ENCODE measurements around the gene SEMA3G. TPM values are rescaled to one million over a fixed set of nuclear protein-coding genes. Genes with fewer than 3 reads are reported as not detected.

The SEMA3G gene
- total and polyA plus RNA-seq, 7 experiments from 2014 or later, result 0.10 to 0.24 TPM; not detected in 5

- peaks cover 0 to 15% (median 5%) of the 10 kb centered on the region in 5 donors for H3K36me3 Mint-ChIP-seq
- DNase-seq, result no peak
- H3K27ac ChIP-seq (ENCODE audit: low read depth, low read length), result no peak overlapping the region
- no peak overlapping the region for H3K4me3 Mint-ChIP-seq
- H3K27me3 ChIP-seq (ENCODE audit: control insufficient read depth in 2 of 2, insufficient read depth in 2 of 2, low read length in 2 of 2), result no peaks in the 10 kb centered on the region
- no peak for ATAC-seq
- POLR2A ChIA-PET, result no interaction called here
- H3K4me1 Mint-ChIP-seq, result peaks cover 0 to 4% (median 2%) of the 10 kb centered on the region in 7 donors
- CTCF ChIA-PET, result interaction anchor here (0.5 to 1.8 kb wide), 2 partner anchors 10 to 28 kb away, joined by 3 to 4 read pairs; no protein-coding TSS in a partner anchor
- intact Hi-C loops (cut with micrococcal nuclease), result no loop called here
- no peaks in the 10 kb centered on the region for H3K9me3 ChIP-seq (ENCODE audit: control insufficient read depth in 2 of 3, low read length in 3 of 3)
- H3K4me1 ChIP-seq (ENCODE audit: control insufficient read depth in 2 of 2, insufficient read depth in 2 of 2, low read length in 2 of 2), result no peaks in the 10 kb centered on the region
- H3K4me3 ChIP-seq (ENCODE audit: low read length), result no peak overlapping the region
- peaks cover 0 to 13% (median 0%) of the 10 kb centered on the region in 5 donors for H3K27me3 Mint-ChIP-seq
- H3K36me3 ChIP-seq (ENCODE audit: control insufficient read depth in 2 of 3, insufficient read depth in 3 of 3, low read length in 3 of 3), result peaks cover 0 to 6% (median 0%) of the 10 kb centered on the region in 3 experiments
- H3K27ac Mint-ChIP-seq, result peak overlapping the region in 3 of 9 donors; percentile 28 to 65 (median 48)
- peaks cover 0 to 1% (median 0%) of the 10 kb centered on the region in 11 donors for H3K9me3 Mint-ChIP-seq
These were observed 22.2 kb downstream of the SEMA3G start for GRCh38 chr3:52422669-52423068.

- ATAC-seq, result no peak
- H3K27me3 ChIP-seq (ENCODE audit: control insufficient read depth in 2 of 2, insufficient read depth in 2 of 2, low read length in 2 of 2), result no peaks in the 10 kb centered on the region
- CTCF ChIA-PET, result no interaction called here
- Mint-ChIP-seq H3K36me3 (peaks cover 0 to 18% (median 7%) of the 10 kb centered on the region in 5 donors), H3K4me1 (peaks cover 2 to 12% (median 7%) of the 10 kb centered on the region in 7 donors), H3K9me3 (peaks cover 0 to 1% (median 0%) of the 10 kb centered on the region in 11 donors), H3K27me3 (peaks cover 0 to 6% (median 0%) of the 10 kb centered on the region in 5 donors), H3K27ac (peak overlapping the region in 1 of 9 donors; percentile 40), H3K4me3 (no peak overlapping the region)
- no peak overlapping the region for H3K4me3 ChIP-seq (ENCODE audit: low read length)
- POLR2A ChIA-PET, result no interaction called here
- peaks cover 0 to 6% (median 0%) of the 10 kb centered on the region in 3 experiments for H3K36me3 ChIP-seq (ENCODE audit: control insufficient read depth in 2 of 3, insufficient read depth in 3 of 3, low read length in 3 of 3)
- intact Hi-C loops (cut with micrococcal nuclease), result no loop called here
- H3K9me3 ChIP-seq (ENCODE audit: control insufficient read depth in 2 of 3, low read length in 3 of 3), result no peaks in the 10 kb centered on the region
- no peaks in the 10 kb centered on the region for H3K4me1 ChIP-seq (ENCODE audit: control insufficient read depth in 2 of 2, insufficient read depth in 2 of 2, low read length in 2 of 2)
- H3K27ac ChIP-seq (ENCODE audit: low read depth, low read length), result no peak overlapping the region
- no peak for DNase-seq
These were observed 24.5 kb downstream of the SEMA3G start for GRCh38 chr3:52420388-52420787.

GRCh38 chr3:52415800-52416199, 29.1 kb downstream of the SEMA3G start:
- peaks cover 0 to 6% (median 0%) of the 10 kb centered on the region in 3 experiments for H3K36me3 ChIP-seq (ENCODE audit: control insufficient read depth in 2 of 3, insufficient read depth in 3 of 3, low read length in 3 of 3)
- no peak overlapping the region for H3K4me3 Mint-ChIP-seq
- intact Hi-C loops (cut with micrococcal nuclease), result no loop called here
- H3K27me3 ChIP-seq (ENCODE audit: control insufficient read depth in 2 of 2, insufficient read depth in 2 of 2, low read length in 2 of 2), result no peaks in the 10 kb centered on the region
- H3K27me3 Mint-ChIP-seq, result no peaks in the 10 kb centered on the region
- ChIA-PET POLR2A (no interaction called here), CTCF (no interaction called here)
- H3K9me3 ChIP-seq (ENCODE audit: control insufficient read depth in 2 of 3, low read length in 3 of 3), result no peaks in the 10 kb centered on the region
- ATAC-seq (no peak), DNase-seq (no peak)
- H3K9me3 Mint-ChIP-seq, result peaks cover 0 to 1% (median 0%) of the 10 kb centered on the region in 11 donors
- H3K4me3 ChIP-seq (ENCODE audit: low read length), result no peak overlapping the region
- peaks cover 0 to 16% (median 11%) of the 10 kb centered on the region in 5 donors for H3K36me3 Mint-ChIP-seq
- H3K27ac Mint-ChIP-seq, result no peak overlapping the region
- peaks cover 14 to 17% of the 10 kb centered on the region in 2 donors for H3K4me1 ChIP-seq (ENCODE audit: control insufficient read depth in 2 of 2, insufficient read depth in 2 of 2, low read length in 2 of 2)
- peaks cover 17 to 42% (median 33%) of the 10 kb centered on the region in 7 donors for H3K4me1 Mint-ChIP-seq
- no peak overlapping the region for H3K27ac ChIP-seq (ENCODE audit: low read depth, low read length)

- Mint-ChIP-seq H3K4me1 (peaks cover 27 to 47% (median 41%) of the 10 kb centered on the region in 7 donors), H3K27ac (peak overlapping the region; percentile 86 to 98 (median 94)), H3K36me3 (peaks cover 0 to 22% (median 11%) of the 10 kb centered on the region in 5 donors), H3K4me3 (peak overlapping the region; percentile 83 to 98 (median 92)), H3K27me3 (peaks cover 0 to 1% (median 0%) of the 10 kb centered on the region in 5 donors), H3K9me3 (no peaks in the 10 kb centered on the region)
- ChIA-PET CTCF (interaction anchor here (0.6 kb wide), 1 partner anchor 803 kb away, joined by 3 read pairs; no protein-coding TSS in a partner anchor), POLR2A (interaction anchor here (0.6 kb wide), 2 partner anchors 32 to 275 kb away, joined by 3 read pairs; no protein-coding TSS in a partner anchor)
- H3K36me3 ChIP-seq (ENCODE audit: control insufficient read depth in 2 of 3, insufficient read depth in 3 of 3, low read length in 3 of 3), result peaks cover 0 to 50% (median 12%) of the 10 kb centered on the region in 3 experiments
- peak overlapping the region; percentile 74 for H3K4me3 ChIP-seq (ENCODE audit: low read length)
- peak overlapping the region; percentile 99 for H3K27ac ChIP-seq (ENCODE audit: low read depth, low read length)
- no peaks in the 10 kb centered on the region for H3K9me3 ChIP-seq (ENCODE audit: control insufficient read depth in 2 of 3, low read length in 3 of 3)
- no peak for ATAC-seq
- no peaks in the 10 kb centered on the region for H3K27me3 ChIP-seq (ENCODE audit: control insufficient read depth in 2 of 2, insufficient read depth in 2 of 2, low read length in 2 of 2)
- no peak for DNase-seq
- intact Hi-C loops (cut with micrococcal nuclease), result no loop called here
- H3K4me1 ChIP-seq (ENCODE audit: control insufficient read depth in 2 of 2, insufficient read depth in 2 of 2, low read length in 2 of 2), result peaks cover 27 to 35% of the 10 kb centered on the region in 2 donors
These were observed 36.4 kb downstream of the SEMA3G start for GRCh38 chr3:52408466-52408865.

GRCh38 chr3:52407779-52408178, 37.1 kb downstream of the SEMA3G start:
- Mint-ChIP-seq H3K27ac (peak overlapping the region in 7 of 9 donors; percentile 35 to 95 (median 88)), H3K9me3 (no peaks in the 10 kb centered on the region), H3K36me3 (peaks cover 0 to 29% (median 11%) of the 10 kb centered on the region in 5 donors), H3K4me1 (peaks cover 27 to 42% (median 40%) of the 10 kb centered on the region in 7 donors), H3K4me3 (peak overlapping the region in 9 of 10 donors; percentile 12 to 97 (median 84)), H3K27me3 (peaks cover 0 to 1% (median 0%) of the 10 kb centered on the region in 5 donors)
- peaks cover 0 to 57% (median 18%) of the 10 kb centered on the region in 3 experiments for H3K36me3 ChIP-seq (ENCODE audit: control insufficient read depth in 2 of 3, insufficient read depth in 3 of 3, low read length in 3 of 3)
- H3K27me3 ChIP-seq (ENCODE audit: control insufficient read depth in 2 of 2, insufficient read depth in 2 of 2, low read length in 2 of 2), result no peaks in the 10 kb centered on the region
- peaks cover 27 to 35% of the 10 kb centered on the region in 2 donors for H3K4me1 ChIP-seq (ENCODE audit: control insufficient read depth in 2 of 2, insufficient read depth in 2 of 2, low read length in 2 of 2)
- H3K27ac ChIP-seq (ENCODE audit: low read depth, low read length), result no peak overlapping the region
- no peak overlapping the region for H3K4me3 ChIP-seq (ENCODE audit: low read length)
- intact Hi-C loops (cut with micrococcal nuclease), result no loop called here
- no peak for ATAC-seq
- ChIA-PET CTCF (interaction anchor here (0.6 kb wide), 1 partner anchor 802 kb away, joined by 3 read pairs; no protein-coding TSS in a partner anchor), POLR2A (no interaction called here)
- DNase-seq, result no peak
- H3K9me3 ChIP-seq (ENCODE audit: control insufficient read depth in 2 of 3, low read length in 3 of 3), result no peaks in the 10 kb centered on the region

DNA sequence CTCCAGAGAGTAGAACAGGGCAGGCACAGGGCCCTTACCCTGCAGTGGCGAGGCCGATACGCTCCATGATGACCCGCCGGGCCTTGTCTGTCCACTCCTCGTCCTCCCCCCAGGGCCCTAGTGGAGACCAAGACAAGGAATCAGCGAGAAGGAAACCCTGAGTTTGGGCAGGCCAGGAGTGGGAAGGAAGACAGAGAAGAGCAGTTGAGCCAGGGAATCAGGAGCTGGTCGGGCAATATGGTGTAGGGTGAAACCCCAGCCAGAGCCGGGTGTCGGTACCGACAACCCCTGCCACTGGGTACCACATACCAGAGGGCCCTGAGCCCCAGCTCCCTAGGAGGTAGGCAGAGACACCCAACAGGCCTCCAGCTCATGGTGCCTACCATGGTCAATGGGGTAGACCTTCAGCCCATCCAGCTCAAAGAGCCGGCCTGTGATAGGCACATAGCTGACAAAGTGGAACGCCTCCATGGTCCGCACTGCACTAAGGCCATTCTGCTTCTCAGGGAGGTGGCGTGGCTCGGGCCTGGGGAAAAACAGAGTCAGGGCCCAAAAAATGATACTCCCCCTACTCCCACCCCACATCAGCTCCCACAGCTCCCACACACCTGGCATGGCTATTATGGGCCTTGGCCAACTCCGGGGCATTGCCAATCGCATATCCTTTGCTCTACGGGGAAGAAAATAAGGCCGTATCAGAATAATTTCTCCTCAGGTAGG, 38.0 kb downstream of the SEMA3G start:
- ATAC-seq (no peak), DNase-seq (no peak)
- Histone ChIP-seq H3K36me3 (ENCODE audit: control insufficient read depth in 2 of 3, insufficient read depth in 3 of 3, low read length in 3 of 3) (peaks cover 0 to 65% (median 23%) of the 10 kb centered on the region in 3 experiments), H3K4me3 (ENCODE audit: low read length) (no peak overlapping the region), H3K27me3 (ENCODE audit: control insufficient read depth in 2 of 2, insufficient read depth in 2 of 2, low read length in 2 of 2) (no peaks in the 10 kb centered on the region), H3K4me1 (ENCODE audit: control insufficient read depth in 2 of 2, insufficient read depth in 2 of 2, low read length in 2 of 2) (peaks cover 23 to 30% of the 10 kb centered on the region in 2 donors), H3K27ac (ENCODE audit: low read depth, low read length) (no peak overlapping the region), H3K9me3 (ENCODE audit: control insufficient read depth in 2 of 3, low read length in 3 of 3) (no peaks in the 10 kb centered on the region)
- Mint-ChIP-seq H3K9me3 (no peaks in the 10 kb centered on the region), H3K27me3 (peaks cover 0 to 1% (median 0%) of the 10 kb centered on the region in 5 donors), H3K4me3 (peak overlapping the region in 1 of 10 donors; percentile 37), H3K36me3 (peaks cover 0 to 33% (median 14%) of the 10 kb centered on the region in 5 donors), H3K4me1 (peaks cover 24 to 34% (median 32%) of the 10 kb centered on the region in 7 donors), H3K27ac (peak overlapping the region in 3 of 9 donors; percentile 28 to 55 (median 41))
- ChIA-PET CTCF (no interaction called here), POLR2A (interaction anchor here (1.0 kb wide), 1 partner anchor 112 kb away, joined by 3 read pairs; no protein-coding TSS in a partner anchor)
- intact Hi-C loops (cut with micrococcal nuclease), result no loop called here
